NCI-H146 (cell line): ENCODE data around the gene GLIPR2.
"Not testable (repeated sequence)": the region's sequence is repeated elsewhere in the genome, so short reads cannot be mapped to it uniquely, and the experiment has no call there.

Experiments
- DNase-seq: peaks from one replicate; lab custom pipeline; 2025; lab: John Stamatoyannopoulos, UW

Gene GLIPR2

DNA sequence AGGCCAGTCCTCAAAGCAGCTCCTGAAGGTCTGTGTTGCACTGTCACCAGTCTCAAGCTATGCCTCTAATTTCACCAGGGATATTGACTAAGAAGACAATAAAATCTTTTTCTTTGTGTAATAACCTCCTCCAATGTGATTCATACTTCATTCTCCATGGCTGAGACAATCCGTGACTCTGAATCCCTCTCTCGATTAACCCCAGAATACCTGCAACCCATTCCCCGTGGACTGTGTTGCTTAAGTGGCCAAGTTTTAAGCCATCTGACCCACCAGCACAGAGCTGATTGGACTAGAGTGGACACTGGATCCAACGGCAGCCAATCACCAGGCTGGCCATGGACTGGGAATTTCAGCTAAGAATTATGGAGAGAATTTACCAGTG is 27.2 kb downstream of the GLIPR2 start:
- DNase-seq, result no peak

GRCh38 chr9:36164372-36164771 is 27.8 kb downstream of the GLIPR2 start:
- no peak for DNase-seq

- no peak for DNase-seq
Measured at GRCh38 chr9:36164989-36165388, 28.5 kb downstream of the GLIPR2 start.

DNA sequence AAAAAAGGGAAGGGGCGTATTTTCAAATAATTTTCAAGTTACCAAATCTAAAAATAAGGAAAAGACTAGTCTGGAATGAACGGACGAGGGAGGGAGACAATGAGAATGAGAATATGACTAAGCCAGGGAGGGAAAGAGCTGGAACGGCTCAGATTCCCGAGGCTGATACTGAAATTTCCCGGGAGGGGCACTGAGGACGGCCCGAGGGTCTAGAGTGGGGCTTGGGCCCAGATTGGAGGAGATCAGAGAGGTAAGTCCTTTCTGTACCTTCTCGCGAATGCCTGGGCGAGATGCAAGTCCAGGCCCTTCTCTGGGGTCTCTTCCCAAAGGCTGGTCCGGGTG is 29.3 kb downstream of the GLIPR2 start:
- no peak for DNase-seq

GRCh38 chr9:36166168-36166927 is 29.8 kb downstream of the GLIPR2 start:
- peak; percentile 75 for DNase-seq

- DNase-seq, result no peak
Measured at GRCh38 chr9:36169166-36169565, 32.6 kb downstream of the GLIPR2 start, which contains the start of gene CCIN. Gene CCIN (plus strand): TSS chr9:36169388. CDS start chr9:36169503, 115 bp downstream.

DNA sequence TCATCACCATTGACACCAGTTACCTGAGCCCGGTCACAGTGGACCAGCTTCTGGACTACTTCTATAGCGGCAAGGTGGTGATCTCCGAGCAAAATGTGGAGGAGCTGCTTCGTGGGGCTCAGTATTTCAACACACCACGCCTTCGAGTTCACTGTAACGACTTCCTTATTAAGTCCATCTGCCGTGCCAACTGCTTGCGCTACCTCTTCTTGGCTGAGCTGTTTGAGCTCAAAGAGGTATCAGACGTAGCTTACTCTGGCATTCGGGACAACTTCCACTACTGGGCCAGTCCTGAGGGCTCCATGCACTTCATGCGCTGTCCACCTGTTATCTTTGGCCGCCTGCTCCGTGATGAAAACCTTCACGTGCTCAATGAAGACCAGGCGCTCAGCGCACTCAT is 33.2 kb downstream of the GLIPR2 start:
- DNase-seq, result no peak

- DNase-seq, result no peak
Measured at GRCh38 chr9:36170531-36170930, 34.0 kb downstream of the GLIPR2 start.

DNA sequence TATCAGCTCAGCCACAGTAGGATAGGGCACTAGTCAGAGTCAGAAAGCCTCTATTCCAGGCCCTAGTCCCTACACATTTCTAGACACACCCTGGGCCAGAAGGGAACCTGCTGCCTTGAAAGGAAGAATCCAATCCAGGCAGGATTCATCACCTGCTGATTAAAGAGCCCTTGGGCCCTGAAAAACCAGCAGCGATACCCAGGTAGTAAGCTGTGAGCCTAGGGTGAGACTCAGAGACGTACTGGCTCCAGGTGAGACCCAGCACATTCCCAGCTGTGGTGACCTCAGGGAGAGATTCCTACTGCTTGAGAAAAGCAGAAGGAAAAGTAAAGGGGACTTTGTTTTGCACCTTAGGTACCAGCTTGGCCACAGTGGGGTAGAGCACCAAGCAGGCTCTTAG is 37.3 kb downstream of the GLIPR2 start:
- DNase-seq, result no peak

DNA sequence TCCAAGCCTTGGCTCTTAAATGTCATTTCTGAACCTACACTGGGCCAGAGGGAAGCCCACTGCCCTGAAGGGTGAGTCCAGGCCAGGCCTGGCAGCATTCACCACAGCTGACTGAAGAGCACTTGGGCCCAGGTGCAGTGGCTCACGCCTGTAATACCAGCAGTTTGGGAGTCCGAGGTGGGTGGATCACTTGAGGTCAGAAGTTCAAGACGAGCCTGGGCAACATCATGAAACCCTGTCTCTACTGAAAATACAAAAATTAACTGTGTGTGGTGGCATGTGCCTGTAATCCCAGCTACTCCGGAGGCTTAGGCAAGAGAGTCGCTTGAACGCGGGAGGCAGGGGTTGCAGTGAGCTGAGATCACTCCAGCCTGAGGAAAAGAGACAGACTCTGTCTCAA is 37.7 kb downstream of the GLIPR2 start:
- DNase-seq, result no peak

DNA sequence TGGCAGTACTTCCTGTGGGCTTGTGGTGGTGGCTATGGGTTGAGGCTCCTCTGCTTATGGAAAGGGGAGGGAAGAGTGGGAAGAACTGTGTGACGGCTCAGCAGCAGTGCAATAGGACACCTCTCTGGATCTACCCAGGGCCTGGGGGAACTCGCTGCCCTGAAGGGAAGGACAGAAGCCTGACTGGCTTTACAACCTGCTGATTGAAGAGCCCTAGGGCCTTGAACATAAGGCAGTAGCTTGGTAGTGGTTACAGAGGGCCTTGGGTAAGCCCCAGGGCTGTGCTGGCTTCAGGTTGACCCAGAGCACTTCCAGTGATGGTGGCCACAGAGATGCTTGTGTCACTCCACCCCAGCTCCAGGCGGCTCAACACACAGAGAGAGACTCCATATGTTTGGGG is 38.2 kb downstream of the GLIPR2 start:
- no peak for DNase-seq

GRCh38 chr9:36175209-36175608 is 38.7 kb downstream of the GLIPR2 start:
- DNase-seq, result not testable (repeated sequence)

DNA sequence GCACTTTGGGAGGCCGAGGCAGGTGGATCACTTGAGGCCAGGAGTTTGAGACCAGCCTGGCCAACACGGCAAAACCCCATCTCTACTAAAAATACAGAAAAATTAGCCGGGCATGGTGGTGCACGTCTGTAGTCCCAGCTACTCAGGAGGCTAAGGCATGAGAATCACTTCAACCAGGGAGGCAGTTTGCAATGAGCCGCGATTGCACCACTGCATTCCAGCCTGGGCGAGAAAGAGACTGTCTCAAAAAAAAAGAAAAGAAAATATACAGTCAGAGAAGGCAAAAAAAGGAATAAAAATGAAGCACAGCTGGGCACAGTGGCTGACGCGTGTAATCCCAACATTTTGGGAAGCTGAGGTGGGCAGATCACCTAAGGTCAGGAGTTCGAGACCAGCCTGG is 40.0 kb downstream of the GLIPR2 start:
- DNase-seq, result not testable (repeated sequence)

GRCh38 chr9:36177571-36177970 is 41.0 kb downstream of the GLIPR2 start:
- DNase-seq, result no peak

- not testable (repeated sequence) for DNase-seq
Measured at GRCh38 chr9:36180243-36180642, 43.7 kb downstream of the GLIPR2 start.

DNA sequence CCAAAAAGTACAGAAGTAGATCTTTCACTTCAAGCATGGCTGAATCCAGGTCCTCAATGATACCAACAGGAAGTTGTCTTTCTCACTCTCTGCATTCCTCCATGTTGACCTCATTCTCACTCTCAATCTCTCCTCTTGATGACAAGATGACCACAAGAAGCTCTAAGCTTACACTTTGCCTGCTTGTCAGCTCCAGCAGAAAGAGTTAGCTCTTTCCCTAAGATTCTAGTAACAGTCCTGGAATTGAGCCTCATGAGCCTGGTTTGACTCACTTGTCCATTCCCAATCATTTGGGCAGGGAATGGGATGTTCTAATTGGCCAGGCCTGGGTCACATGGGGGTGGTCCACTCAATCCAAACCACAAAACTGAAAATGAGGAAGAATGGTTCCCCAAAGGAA is 50.9 kb downstream of the GLIPR2 start:
- no peak for DNase-seq

DNA sequence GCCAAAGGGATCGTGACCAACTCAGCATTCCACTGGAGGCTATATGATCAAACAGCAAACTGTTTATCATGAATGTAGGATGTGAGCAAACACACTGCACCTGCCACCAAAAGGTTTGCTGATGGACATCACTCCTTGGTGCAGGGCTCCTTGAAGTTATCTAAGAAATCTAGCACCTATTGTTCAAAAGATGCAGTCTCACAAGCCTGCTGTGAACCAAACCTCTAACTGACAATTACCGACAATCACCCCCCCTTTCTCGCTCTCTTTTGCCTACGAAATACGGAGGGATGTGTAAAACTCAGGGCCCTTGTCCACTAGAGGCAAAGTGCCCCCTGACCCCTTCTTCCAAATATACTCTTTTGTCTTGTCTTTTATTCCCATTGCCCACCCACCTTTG is 51.7 kb downstream of the GLIPR2 start:
- DNase-seq, result no peak

DNA sequence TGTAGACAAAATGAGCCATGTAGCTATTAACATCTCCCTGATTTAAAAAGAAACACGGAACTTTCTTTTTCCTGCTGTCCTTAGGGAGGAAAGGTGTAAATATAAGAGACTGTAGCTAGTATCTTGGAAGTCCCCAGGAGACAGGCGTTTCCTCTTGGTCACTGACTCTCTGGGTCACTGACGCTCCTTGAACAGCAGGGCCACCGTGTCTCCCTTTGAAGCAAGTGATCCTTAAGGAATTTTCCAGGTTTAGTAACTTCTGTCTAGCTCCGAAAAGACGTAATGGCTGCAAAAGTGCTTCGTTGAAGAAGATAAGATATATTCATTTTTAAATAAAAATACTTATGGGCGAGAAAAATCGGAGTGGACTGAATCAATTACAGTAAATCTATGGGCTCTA is 53.4 kb downstream of the GLIPR2 start:
- no peak for DNase-seq

- DNase-seq, result peak; percentile 100
Measured at GRCh38 chr9:36190388-36191289, 54.1 kb downstream of the GLIPR2 start, which contains the start of gene CLTA. Gene CLTA (plus strand): TSS chr9:36190921. CDS start chr9:36191057, 136 bp downstream.

DNA sequence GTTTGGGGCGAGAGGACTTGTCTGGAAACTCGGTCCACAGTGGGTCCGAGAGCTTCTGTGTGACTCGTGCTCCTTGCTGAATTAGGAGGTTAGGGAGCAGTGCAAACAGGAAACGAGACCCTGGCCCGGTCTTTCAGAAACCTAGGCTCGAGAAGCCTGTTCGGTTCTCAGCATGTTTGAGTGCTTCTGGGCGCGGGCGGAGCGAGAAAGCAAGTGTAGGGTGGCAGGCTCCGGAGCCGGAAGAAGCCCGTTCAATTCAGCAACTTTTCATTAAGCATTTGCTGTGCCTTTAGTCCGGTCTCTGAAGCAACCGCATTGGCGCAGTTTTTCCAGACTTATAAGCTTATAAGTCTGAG is 54.7 kb downstream of the GLIPR2 start:
- peak; percentile 48 for DNase-seq

DNA sequence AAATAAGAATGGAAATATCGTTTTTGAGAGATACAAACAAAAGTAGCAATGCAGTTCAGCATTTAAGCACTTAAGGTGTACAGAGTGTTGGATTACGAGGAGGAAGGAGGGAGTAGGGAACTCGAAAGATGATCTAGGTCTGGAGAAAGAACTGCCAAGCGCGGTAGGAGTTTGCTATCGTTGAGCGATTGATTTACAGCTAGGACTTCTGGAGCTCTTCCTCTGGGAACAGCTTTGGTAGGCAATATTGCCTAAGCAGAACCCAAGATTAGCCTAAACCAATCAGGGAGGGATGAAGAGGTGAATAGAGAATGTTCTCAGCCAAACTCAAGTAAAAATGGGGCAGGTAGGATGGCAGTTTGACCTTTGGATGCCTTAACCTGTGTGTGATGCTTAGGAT is 55.2 kb downstream of the GLIPR2 start:
- peak; percentile 16 for DNase-seq

DNA sequence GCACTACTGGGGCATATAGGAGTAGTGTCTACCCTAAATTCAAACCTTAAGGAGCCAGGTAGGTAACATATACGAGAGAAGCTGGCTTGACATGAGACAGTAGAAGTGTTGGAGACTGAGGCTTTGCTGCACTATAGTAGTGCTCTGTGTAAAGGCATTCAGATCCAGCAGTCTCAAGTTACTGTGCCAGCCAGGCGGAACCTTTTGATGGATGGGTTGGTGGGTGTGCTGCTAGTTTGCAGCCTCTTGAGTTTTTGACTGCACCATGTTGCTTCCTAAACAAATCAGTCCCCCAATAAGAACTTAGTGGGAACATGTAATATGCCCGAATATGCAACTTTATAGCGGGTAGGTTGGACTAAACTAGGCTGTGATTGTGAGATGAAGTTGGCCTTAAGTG is 55.7 kb downstream of the GLIPR2 start:
- no peak for DNase-seq

- DNase-seq, result no peak
Measured at GRCh38 chr9:36193023-36193422, 56.5 kb downstream of the GLIPR2 start.
